HepG2 (cell line): Measurements from ENCODE around the gene CD320. TPM values are rescaled to one million over a fixed set of nuclear protein-coding genes. Genes with fewer than 3 reads are reported as not detected.

ENCODE experiments used
- ATAC-seq: fragments of 200-7000 bp; cut with Tn5 transposase; 3 replicates; pipeline ENCODE4 v1.9.1; 2020; ENCODE audit warnings: mild to moderate bottlenecking, moderate library complexity
- BruUV-seq: library from RNA; stranded (reverse); fragments of 400-500 nt; replicated peaks from 2 replicates; lab custom pipeline; 2021; lab: Mats Ljungman, UMichigan
- CTCF ChIA-PET: fragments of 300-600 bp; formaldehyde crosslinking; extraction: SDS; loops from one replicate; lab custom pipeline; 2021; ENCODE audit warnings: low total read pairs, inconsistent platforms, low intra/inter-chr PET ratio; lab: Yijun Ruan, JAX
- POLR2A ChIA-PET: fragments of 350-600 bp; sonication (Branson Sonifier 250); formaldehyde crosslinking; loops from one replicate; lab custom pipeline; 2020; ENCODE audit warnings: antibody characterized with exemption, inconsistent platforms; lab: Yijun Ruan, JAX
- DNase-seq: peaks from one replicate; pipeline ENCODE4 v3.0.0-alpha.2; 2015; ENCODE audit warnings: low spot score
- FAIRE-seq: peaks from 3 replicates; lab custom pipeline; 2011; peaks lifted over from hg19 to GRCh38; lab: Jason Lieb, UNC
- H2AFZ ChIP-seq: one replicate; pipeline ENCODE4 v1.6.1; 2011; ENCODE audit warnings: low read length, inconsistent platforms
- H3K27ac ChIP-seq: fragments of 300-600 bp; 3 replicates; pipeline ENCODE4 v1.8.0; 2011; ENCODE audit warnings: mixed run types, mild to moderate bottlenecking, mixed read lengths, low read length, inconsistent platforms; ENCODE audit not compliant: insufficient read depth; ENCODE audit errors: extremely low read length
- H3K27me3 ChIP-seq, 2 experiments: fragments of 200-600 bp in 1 of 2; 2 replicates in 1 of 2; 3 replicates in 1 of 2; pipeline versions ENCODE4 v1.6.0 to v1.8.0; 2011; ENCODE audit warnings: low read length in 2 of 2, mild to moderate bottlenecking in 2 of 2, moderate library complexity in 2 of 2, inconsistent platforms in 1 of 2; ENCODE audit not compliant: insufficient read depth in 2 of 2, control insufficient read depth in 1 of 2
- H3K36me3 ChIP-seq, 2 experiments: fragments of 200-600 bp in 1 of 2; replicated peaks in 1 of 2; 2 replicates in 1 of 2; 3 replicates in 1 of 2; pipeline versions ENCODE4 v1.5.1 to v1.8.0; 2011; ENCODE audit warnings: low read length in 2 of 2, inconsistent platforms in 1 of 2; ENCODE audit not compliant: insufficient read depth in 2 of 2, control insufficient read depth in 1 of 2
- H3K4me1 ChIP-seq: 2 replicates; pipeline ENCODE4 v1.5.1; 2012; ENCODE audit warnings: low read length, inconsistent platforms; ENCODE audit not compliant: insufficient read depth
- H3K4me2 ChIP-seq: 2 replicates; pipeline ENCODE4 v1.6.0; 2011; ENCODE audit warnings: low read depth, low read length, inconsistent platforms
- H3K4me3 ChIP-seq, 3 experiments: fragments of 200-600 bp in 1 of 3; sonication (generic), shearing (Covaris generic) in 1 of 3; replicated peaks in 1 of 3; 2 replicates each; pipeline ENCODE4 v1.5.1; 2011 to 2016; ENCODE audit warnings: low read length in 3 of 3, inconsistent platforms in 2 of 3, low read depth in 2 of 3, mild to moderate bottlenecking in 2 of 3, control low read depth in 1 of 3, mixed read lengths in 1 of 3; ENCODE audit not compliant: insufficient read depth in 1 of 3
- H3K79me2 ChIP-seq: one replicate; pipeline ENCODE4 v1.6.1; 2011; ENCODE audit warnings: low read length, inconsistent platforms; ENCODE audit not compliant: insufficient read depth
- H3K9ac ChIP-seq: 2 replicates; pipeline ENCODE4 v1.6.0; 2011; ENCODE audit warnings: mild to moderate bottlenecking, low read depth, low read length, inconsistent platforms; ENCODE audit not compliant: insufficient read depth
- H3K9me3 ChIP-seq: 2 replicates; pipeline ENCODE4 v1.5.1; 2012; ENCODE audit warnings: mild to moderate bottlenecking, low read length
- H4K20me1 ChIP-seq: 2 replicates; pipeline ENCODE4 v1.6.0; 2011; ENCODE audit warnings: inconsistent platforms, mild to moderate bottlenecking, low read length, moderate library complexity; ENCODE audit not compliant: insufficient read depth
- IKZF5 ChIP-seq: IDR thresholded peaks from 2 replicates; pipeline ENCODE4 v1.6.1; 2018; ENCODE audit warnings: missing genetic modification reagents, mild to moderate bottlenecking, missing compliant biosample characterization
- KDM2A ChIP-seq: sonication (generic); formaldehyde crosslinking; IDR thresholded peaks from 2 replicates; pipeline ENCODE4 v1.4.0; 2020; ENCODE audit warnings: low read depth, missing genetic modification reagents, borderline replicate concordance
- NR2F6 ChIP-seq, 2 experiments: IDR thresholded peaks; 2 replicates each; pipeline ENCODE4 v1.6.1; 2016; ENCODE audit warnings: antibody characterized with exemption in 1 of 2, mild to moderate bottlenecking in 1 of 2
- THYN1 ChIP-seq: sonication (generic); formaldehyde crosslinking; IDR thresholded peaks from 2 replicates; pipeline ENCODE4 v1.8.1; 2023; ENCODE audit warnings: low read depth, mild to moderate bottlenecking, moderate library complexity, missing genetic modification reagents, borderline replicate concordance
- ZBTB33 ChIP-seq: sonication (generic); formaldehyde crosslinking; IDR thresholded peaks from 2 replicates; pipeline ENCODE4 v1.4.0; 2020; ENCODE audit warnings: missing genetic modification reagents
- ZNF296 ChIP-seq: sonication (generic); formaldehyde crosslinking; conservative IDR thresholded peaks from 2 replicates; pipeline ENCODE4 v1.5.0; 2020; ENCODE audit warnings: mild to moderate bottlenecking, missing genetic modification reagents
- ZNF629 ChIP-seq: sonication (generic); formaldehyde crosslinking; conservative IDR thresholded peaks from 2 replicates; pipeline ENCODE4 v1.5.0; 2020; ENCODE audit warnings: missing genetic modification reagents
- ZNF687 ChIP-seq: sonication (generic); formaldehyde crosslinking; IDR thresholded peaks from 2 replicates; pipeline ENCODE4 v1.5.1; 2020; ENCODE audit warnings: mild to moderate bottlenecking, missing genetic modification reagents, moderate library complexity
- WGBS: methylation state at CpG from one replicate; pipeline ENCODE4 v1.1.6; 2017; ENCODE audit warnings: low lambda C conversion rate; 5-methylcytosine and 5-hydroxymethylcytosine counted together
- in situ Hi-C: cut with HindIII; loops from 2 replicates; pipeline ENCODE4 v1.10.0; 2017; ENCODE audit warnings: low pct_unique_long_range_greater_than_20kb; ENCODE audit not compliant: extremely low pct_ligation_motif_present
- intact Hi-C: fragments of 100-400 bp; cut with micrococcal nuclease; formaldehyde crosslinking; loops from one replicate; pipeline ENCODE4 v1.10.0; 2022; ENCODE audit not compliant: unreplicated experiment
- polyA plus RNA-seq, 8 experiments: library from polyadenylated mRNA; depleted of rRNA in 3 of 8; stranded (reverse) in 7 of 8; unstranded in 1 of 8; fragments of >200 nt; fragmentation: Illumina TruSeq in 4 of 8; extraction: Trizol in 4 of 8; gene quantifications; 2 replicates each; pipeline versions ENCODE4 v1.2.1 to v1.2.3, GENCODE V29; 2011 to 2016; ENCODE audit warnings: low read depth in 4 of 8, missing spikeins in 1 of 8, mixed read lengths in 1 of 8; ENCODE audit not compliant: insufficient read depth in 1 of 8
- total RNA-seq, 5 experiments: library from RNA; depleted of rRNA; stranded (reverse); fragments of >200 nt; fragmentation: Illumina TruSeq; extraction: Trizol; gene quantifications; 2 replicates each; pipeline ENCODE4 v1.2.3, GENCODE V29; 2016; ENCODE audit warnings: low read depth in 1 of 5
- TF ChIP-seq, protein P1 (sequence below): sonication (generic); formaldehyde crosslinking; IDR thresholded peaks from 2 replicates; pipeline ENCODE4 v1.5.1; 2020; ENCODE audit warnings: missing genetic modification reagents, mild to moderate bottlenecking, borderline replicate concordance
- TF ChIP-seq, protein P2 (sequence below): sonication (generic); formaldehyde crosslinking; IDR thresholded peaks from 2 replicates; pipeline ENCODE4 v1.4.0; 2020; ENCODE audit warnings: missing genetic modification reagents

Gene CD320
- total and polyA plus RNA-seq, 2 of the 13 experiments (the other 11 are each of a cell fraction or from before 2014, with no cell fraction given), result 83.1 to 99.9 TPM

DNA sequence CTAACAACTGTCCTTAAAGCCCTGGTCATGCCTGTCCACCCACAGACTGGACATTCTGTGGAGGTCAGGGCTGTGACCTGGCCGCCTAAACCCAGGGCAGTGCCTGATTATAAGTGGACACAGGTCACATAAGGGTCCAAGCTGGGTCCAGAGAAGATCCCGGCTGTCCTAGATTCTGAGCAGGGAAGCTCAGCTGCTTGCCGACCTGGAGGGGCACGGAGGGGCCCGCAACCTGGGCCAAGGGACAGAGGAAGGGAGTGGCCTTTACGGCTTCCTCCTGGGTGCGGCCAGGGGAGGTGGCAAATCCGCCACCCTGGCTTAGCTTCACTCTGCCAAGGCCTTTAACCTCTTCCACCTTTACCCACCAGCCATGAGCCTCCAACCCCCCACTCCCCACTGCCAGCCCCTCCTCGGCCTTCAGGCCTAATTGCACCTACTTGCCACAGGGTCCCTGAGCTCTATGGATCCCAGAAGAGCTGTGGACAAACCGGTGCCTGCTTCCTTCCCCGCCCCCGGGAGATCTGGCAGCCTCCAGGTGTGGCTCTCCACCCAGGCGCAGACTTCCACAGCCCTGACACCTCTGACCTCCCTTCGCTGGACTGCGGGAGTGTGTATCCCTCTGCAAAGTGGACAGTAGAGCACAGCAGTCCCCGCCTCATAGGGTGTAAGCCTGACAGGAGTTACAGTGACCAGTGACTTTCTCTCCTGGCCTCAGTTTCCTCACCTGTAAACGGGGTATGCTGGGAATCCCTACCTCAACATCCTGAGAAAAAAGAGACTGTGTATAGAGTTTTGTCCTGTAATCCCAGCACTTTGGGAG is 1.7 kb downstream of the CD320 start:
- CTCF ChIA-PET, result no interaction called here
- H3K9ac ChIP-seq, result peak overlapping the region; percentile 89; the same call in 1 of the 2 replicates

More for the DNA sequence above, 1.7 kb downstream of the CD320 start:
- peaks cover 15 to 28% of the 10 kb centered on the region in 2 experiments; a peak in 4 of 5 replicates for H3K36me3 ChIP-seq
- TF ChIP-seq KDM2A (CRISPR knock-in tag), result 0 out of 2 replicates have a peak, but pooled peaks have one; percentile 23
- TF ChIP-seq ZNF687 (CRISPR knock-in tag), result peak; percentile 25; the same call in 1 of the 2 replicates
- TF ChIP-seq ZBTB33 (CRISPR knock-in tag), result 0 out of 2 replicates have a peak, but pooled peaks have one; percentile 26
- peak; percentile 56 for TF ChIP-seq ZNF629
- TF ChIP-seq THYN1 (CRISPR knock-in tag), result no peak
- 0 out of 2 replicates have a peak, but pooled peaks have one; percentile 70 for TF ChIP-seq ZNF296 (CRISPR knock-in tag)
- TF ChIP-seq, protein P1, sequence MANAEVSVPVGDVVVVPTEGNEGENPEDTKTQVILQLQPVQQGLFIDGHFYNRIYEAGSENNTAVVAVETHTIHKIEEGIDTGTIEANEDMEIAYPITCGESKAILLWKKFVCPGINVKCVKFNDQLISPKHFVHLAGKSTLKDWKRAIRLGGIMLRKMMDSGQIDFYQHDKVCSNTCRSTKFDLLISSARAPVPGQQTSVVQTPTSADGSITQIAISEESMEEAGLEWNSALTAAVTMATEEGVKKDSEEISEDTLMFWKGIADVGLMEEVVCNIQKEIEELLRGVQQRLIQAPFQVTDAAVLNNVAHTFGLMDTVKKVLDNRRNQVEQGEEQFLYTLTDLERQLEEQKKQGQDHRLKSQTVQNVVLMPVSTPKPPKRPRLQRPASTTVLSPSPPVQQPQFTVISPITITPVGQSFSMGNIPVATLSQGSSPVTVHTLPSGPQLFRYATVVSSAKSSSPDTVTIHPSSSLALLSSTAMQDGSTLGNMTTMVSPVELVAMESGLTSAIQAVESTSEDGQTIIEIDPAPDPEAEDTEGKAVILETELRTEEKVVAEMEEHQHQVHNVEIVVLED, result no peak
- peak; percentile 25; the same call in 1 of the 2 replicates for TF ChIP-seq NR2F6 (IDR thresholded peaks at IDR 0.05)
- TF ChIP-seq NR2F6 (CRISPR knock-in tag; IDR thresholded peaks at IDR 0.05), result no peak
- TF ChIP-seq, protein P2, sequence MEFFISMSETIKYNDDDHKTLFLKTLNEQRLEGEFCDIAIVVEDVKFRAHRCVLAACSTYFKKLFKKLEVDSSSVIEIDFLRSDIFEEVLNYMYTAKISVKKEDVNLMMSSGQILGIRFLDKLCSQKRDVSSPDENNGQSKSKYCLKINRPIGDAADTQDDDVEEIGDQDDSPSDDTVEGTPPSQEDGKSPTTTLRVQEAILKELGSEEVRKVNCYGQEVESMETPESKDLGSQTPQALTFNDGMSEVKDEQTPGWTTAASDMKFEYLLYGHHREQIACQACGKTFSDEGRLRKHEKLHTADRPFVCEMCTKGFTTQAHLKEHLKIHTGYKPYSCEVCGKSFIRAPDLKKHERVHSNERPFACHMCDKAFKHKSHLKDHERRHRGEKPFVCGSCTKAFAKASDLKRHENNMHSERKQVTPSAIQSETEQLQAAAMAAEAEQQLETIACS, result peak; percentile 12; the same call in 1 of the 2 replicates
- 0 out of 2 replicates have a peak, but pooled peaks have one; percentile 35 for TF ChIP-seq IKZF5 (CRISPR knock-in tag)
- TF ChIP-seq, all 625 proteins: peak for 8
- Histone ChIP-seq H4K20me1 (no peaks in the 10 kb centered on the region), H3K27ac (peak overlapping the region; percentile 20), H3K4me1 (peaks cover 39% of the 10 kb centered on the region), H3K4me2 (peak overlapping the region; percentile 98), H3K79me2 (peaks cover 17% of the 10 kb centered on the region), H2AFZ (no peak overlapping the region), H3K27me3 (no peaks in the 10 kb centered on the region), H3K4me3 (peak overlapping the region in 2 of 3 experiments; percentile 13 to 50; a peak in 2 of 6 replicates), H3K9me3 (no peaks in the 10 kb centered on the region)
- ATAC-seq (no peak), FAIRE-seq (no peak), DNase-seq (no peak)
- BruUV-seq, result no TSS peak
- POLR2A ChIA-PET, result interaction anchor here (5.8 kb wide), 1 partner anchor 13 kb away, joined by 39 read pairs; the partner anchor contains the start of genes NDUFA7 and RPS28
- intact Hi-C loops, result no loop called here
- in situ Hi-C loops, result loop anchor here (5.0 kb wide), 1 partner anchor 44 kb away; no protein-coding TSS in a partner anchor
- WGBS, result 79% methylated on average over 9 of the region's 17 CpGs
